A673 (cell line): ENCODE measurements around the gene LPP.

Source experiments
- EZH2 ChIP-seq: fragments of 200-600 bp; sonication (generic); IDR thresholded peaks from 2 replicates; pipeline ENCODE4 v1.6.1; 2017; ENCODE audit warnings: borderline replicate concordance, low read depth, mild to moderate bottlenecking, mixed read lengths, antibody characterized with exemption, low read length; ENCODE audit not compliant: poor library complexity, severe bottlenecking
- TF ChIP-seq, protein P1 (sequence below): fragments of 300-800, 200-600 bp; sonication (generic); conservative IDR thresholded peaks from 2 replicates; pipeline ENCODE4 v1.5.1; 2017; ENCODE audit warnings: low read depth, mild to moderate bottlenecking, antibody characterized with exemption, low read length, moderate library complexity, mixed read lengths

DNA sequence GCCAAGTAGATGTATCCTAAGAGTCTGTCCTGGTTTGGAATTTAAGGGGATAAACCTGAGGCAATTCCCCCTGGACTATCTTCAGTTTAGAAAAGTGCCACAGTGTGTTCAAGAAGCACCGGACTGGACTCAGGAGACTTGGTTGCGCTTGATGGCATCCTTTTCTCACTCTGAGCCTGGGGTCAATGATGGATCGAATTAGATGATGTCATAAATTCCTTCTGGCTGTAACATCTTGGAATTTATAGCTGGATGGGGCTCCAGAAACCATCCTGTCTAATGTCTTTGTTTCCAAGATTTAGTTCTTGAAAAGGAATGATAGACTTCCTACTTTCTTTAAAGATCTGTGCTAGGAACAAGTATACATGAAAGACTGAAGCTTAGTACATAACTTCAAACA lies 280.6 kb downstream of the LPP start:
- TF ChIP-seq, protein P1, sequence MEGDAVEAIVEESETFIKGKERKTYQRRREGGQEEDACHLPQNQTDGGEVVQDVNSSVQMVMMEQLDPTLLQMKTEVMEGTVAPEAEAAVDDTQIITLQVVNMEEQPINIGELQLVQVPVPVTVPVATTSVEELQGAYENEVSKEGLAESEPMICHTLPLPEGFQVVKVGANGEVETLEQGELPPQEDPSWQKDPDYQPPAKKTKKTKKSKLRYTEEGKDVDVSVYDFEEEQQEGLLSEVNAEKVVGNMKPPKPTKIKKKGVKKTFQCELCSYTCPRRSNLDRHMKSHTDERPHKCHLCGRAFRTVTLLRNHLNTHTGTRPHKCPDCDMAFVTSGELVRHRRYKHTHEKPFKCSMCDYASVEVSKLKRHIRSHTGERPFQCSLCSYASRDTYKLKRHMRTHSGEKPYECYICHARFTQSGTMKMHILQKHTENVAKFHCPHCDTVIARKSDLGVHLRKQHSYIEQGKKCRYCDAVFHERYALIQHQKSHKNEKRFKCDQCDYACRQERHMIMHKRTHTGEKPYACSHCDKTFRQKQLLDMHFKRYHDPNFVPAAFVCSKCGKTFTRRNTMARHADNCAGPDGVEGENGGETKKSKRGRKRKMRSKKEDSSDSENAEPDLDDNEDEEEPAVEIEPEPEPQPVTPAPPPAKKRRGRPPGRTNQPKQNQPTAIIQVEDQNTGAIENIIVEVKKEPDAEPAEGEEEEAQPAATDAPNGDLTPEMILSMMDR = no peak
- TF ChIP-seq EZH2 = no peak
